SK-N-SH treated with all-trans-retinoic acid at 6 μM for 48 hours (cell line): ENCODE measurements around the gene TOPBP1.

ENCODE experiments used
- ARNTL ChIP-seq: fragments of 450-650 bp; formaldehyde crosslinking; IDR thresholded peaks from 2 replicates; pipeline ENCODE4 v1.5.0; 2020; ENCODE audit warnings: low read depth, mild to moderate bottlenecking, moderate library complexity, borderline replicate concordance
- CREB5 ChIP-seq: fragments of 250-450 bp; sonication (Bioruptor Pico); IDR thresholded peaks from 2 replicates; pipeline ENCODE4 v1.5.1; 2020; ENCODE audit warnings: low read depth, mild to moderate bottlenecking, moderate library complexity
- GLIS3 ChIP-seq: fragments of 250-450 bp; sonication (Bioruptor Pico); IDR thresholded peaks from 2 replicates; pipeline ENCODE4 v1.5.0; 2020; ENCODE audit warnings: mild to moderate bottlenecking, moderate library complexity
- OSR1 ChIP-seq: fragments of 250-450 bp; sonication (Bioruptor Pico); IDR thresholded peaks from 2 replicates; pipeline ENCODE4 v1.8.0; 2022; ENCODE audit warnings: moderate library complexity, mild to moderate bottlenecking, inconsistent platforms
- PATZ1 ChIP-seq: fragments of 250-450 bp; sonication (Bioruptor Pico); IDR thresholded peaks from 2 replicates; pipeline ENCODE4 v1.8.0; 2020; ENCODE audit warnings: mild to moderate bottlenecking, moderate library complexity, borderline replicate concordance
- POU6F1 ChIP-seq: fragments of 250-450 bp; sonication (Bioruptor Pico); IDR thresholded peaks from 2 replicates; pipeline ENCODE4 v1.8.0; 2021; ENCODE audit warnings: low read depth, mild to moderate bottlenecking, moderate library complexity, borderline replicate concordance
- ZC3H10 ChIP-seq: fragments of 250-450 bp; sonication (Bioruptor Pico); IDR thresholded peaks from 2 replicates; pipeline ENCODE4 v1.5.1; 2021; ENCODE audit warnings: mild to moderate bottlenecking, moderate library complexity
- ZFP3 ChIP-seq: fragments of 250-450 bp; sonication (Bioruptor Pico); IDR thresholded peaks from 2 replicates; pipeline ENCODE4 v1.5.0; 2020; ENCODE audit warnings: mild to moderate bottlenecking, moderate library complexity
- ZFP30 ChIP-seq: fragments of 450-650 bp; formaldehyde crosslinking; IDR thresholded peaks from 2 replicates; pipeline ENCODE4 v1.5.0; 2022; ENCODE audit warnings: mild to moderate bottlenecking, moderate library complexity
- ZNF8 ChIP-seq: fragments of 450-650 bp; formaldehyde crosslinking; IDR thresholded peaks from 2 replicates; pipeline ENCODE4 v1.5.0; 2020; ENCODE audit warnings: mild to moderate bottlenecking, moderate library complexity

DNA sequence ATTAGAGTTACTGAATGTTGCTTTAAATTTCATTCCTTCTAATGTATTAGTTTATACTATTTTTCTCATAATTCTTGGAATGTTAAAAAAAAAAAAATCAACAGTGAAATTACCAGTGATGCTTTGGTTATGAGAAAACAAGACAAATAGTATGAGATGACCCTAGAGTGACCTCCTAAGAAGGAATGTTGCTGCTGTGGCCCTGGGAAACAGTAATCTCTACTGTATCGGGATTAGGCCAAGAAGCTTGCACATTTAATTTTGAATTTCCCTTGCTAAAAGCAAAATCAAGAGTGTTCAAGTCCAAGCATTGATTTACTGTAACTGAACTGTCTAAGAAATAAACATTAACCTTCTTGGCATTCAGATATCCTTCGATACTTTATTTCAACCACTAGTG is 18.1 kb downstream of the TOPBP1 start:
- no peak for TF ChIP-seq PATZ1
- no peak for TF ChIP-seq ZFP3 (CRISPR knock-in tag)
- TF ChIP-seq ZNF8 (CRISPR knock-in tag): no peak
- no peak for TF ChIP-seq ARNTL (CRISPR knock-in tag)
- no peak for TF ChIP-seq OSR1 (CRISPR knock-in tag)
- no peak for TF ChIP-seq POU6F1 (CRISPR knock-in tag)
- no peak for TF ChIP-seq ZC3H10 (CRISPR knock-in tag)
- TF ChIP-seq ZFP30: no peak
- no peak for TF ChIP-seq GLIS3
- TF ChIP-seq CREB5: no peak
